ENCODE data around the gene S100A13.

The S100A13 gene

GRCh38 chr1:153659656-153660055 lies 32.4 kb upstream of the S100A13 start:
- Histone ChIP-seq H3K9me3 (ENCODE audit: control insufficient read depth, insufficient read depth, low read length) (no peaks in the 10 kb centered on the region), H3K36me3 (ENCODE audit: control insufficient read depth, insufficient read depth, low read length) (peaks cover 34% of the 10 kb centered on the region), H3K4me1 (ENCODE audit: control insufficient read depth, insufficient read depth, low read length) (peaks cover 2% of the 10 kb centered on the region), H3K9ac (ENCODE audit: low read depth, low read length) (no peak overlapping the region), H3K27me3 (ENCODE audit: control insufficient read depth, insufficient read depth, low read length) (no peaks in the 10 kb centered on the region), H3K4me3 (ENCODE audit: low read depth, low read length) (peak overlapping the region; percentile 86)

- Histone ChIP-seq H3K36me3 (ENCODE audit: control insufficient read depth, insufficient read depth, low read length) (peaks cover 31% of the 10 kb centered on the region), H3K4me3 (ENCODE audit: low read depth, low read length) (peak overlapping the region; percentile 86), H3K9ac (ENCODE audit: low read depth, low read length) (peak overlapping the region; percentile 54), H3K4me1 (ENCODE audit: control insufficient read depth, insufficient read depth, low read length) (peaks cover 2% of the 10 kb centered on the region), H3K9me3 (ENCODE audit: control insufficient read depth, insufficient read depth, low read length) (no peaks in the 10 kb centered on the region), H3K27me3 (ENCODE audit: control insufficient read depth, insufficient read depth, low read length) (no peaks in the 10 kb centered on the region)
Measured at GRCh38 chr1:153659175-153659534, 31.9 kb upstream of the S100A13 start.

- Histone ChIP-seq H3K27me3 (ENCODE audit: control insufficient read depth, insufficient read depth, low read length) (no peaks in the 10 kb centered on the region), H3K4me3 (ENCODE audit: low read depth, low read length) (peak within 1 kb of the TSS; percentile 86), H3K4me1 (ENCODE audit: control insufficient read depth, insufficient read depth, low read length) (peaks cover 2% of the 10 kb centered on the region), H3K9me3 (ENCODE audit: control insufficient read depth, insufficient read depth, low read length) (no peaks in the 10 kb centered on the region), H3K9ac (ENCODE audit: low read depth, low read length) (peak within 1 kb of the TSS; percentile 54), H3K36me3 (ENCODE audit: control insufficient read depth, insufficient read depth, low read length) (peaks cover 27% of the 10 kb centered on the region)
Measured at GRCh38 chr1:153658400-153659174, 31.3 kb upstream of the S100A13 start, which contains the start of gene SNAPIN. Gene SNAPIN (plus strand): TSS chr1:153658703. CDS start chr1:153658744, 41 bp downstream.

- peaks cover 2% of the 10 kb centered on the region for H3K4me1 ChIP-seq (ENCODE audit: control insufficient read depth, insufficient read depth, low read length)
- no peaks in the 10 kb centered on the region for H3K27me3 ChIP-seq (ENCODE audit: control insufficient read depth, insufficient read depth, low read length)
- peaks cover 5% of the 10 kb centered on the region for H3K36me3 ChIP-seq (ENCODE audit: control insufficient read depth, insufficient read depth, low read length)
- no peak overlapping the region for H3K4me3 ChIP-seq (ENCODE audit: low read depth, low read length)
- H3K9me3 ChIP-seq (ENCODE audit: control insufficient read depth, insufficient read depth, low read length): no peaks in the 10 kb centered on the region
- H3K9ac ChIP-seq (ENCODE audit: low read depth, low read length): no peak overlapping the region
Measured at GRCh38 chr1:153655333-153655732, 28.0 kb upstream of the S100A13 start.

- Histone ChIP-seq H3K4me3 (ENCODE audit: low read depth, low read length) (no peak overlapping the region), H3K4me1 (ENCODE audit: control insufficient read depth, insufficient read depth, low read length) (no peaks in the 10 kb centered on the region), H3K27me3 (ENCODE audit: control insufficient read depth, insufficient read depth, low read length) (no peaks in the 10 kb centered on the region), H3K36me3 (ENCODE audit: control insufficient read depth, insufficient read depth, low read length) (no peaks in the 10 kb centered on the region), H3K9ac (ENCODE audit: low read depth, low read length) (no peak overlapping the region), H3K9me3 (ENCODE audit: control insufficient read depth, insufficient read depth, low read length) (no peaks in the 10 kb centered on the region)
Measured at GRCh38 chr1:153652805-153653500, 25.6 kb upstream of the S100A13 start.

GRCh38 chr1:153651771-153652170 lies 24.5 kb upstream of the S100A13 start:
- Histone ChIP-seq H3K4me1 (ENCODE audit: control insufficient read depth, insufficient read depth, low read length) (peaks cover 3% of the 10 kb centered on the region), H3K36me3 (ENCODE audit: control insufficient read depth, insufficient read depth, low read length) (no peaks in the 10 kb centered on the region), H3K4me3 (ENCODE audit: low read depth, low read length) (no peak overlapping the region), H3K27me3 (ENCODE audit: control insufficient read depth, insufficient read depth, low read length) (no peaks in the 10 kb centered on the region), H3K9me3 (ENCODE audit: control insufficient read depth, insufficient read depth, low read length) (no peaks in the 10 kb centered on the region), H3K9ac (ENCODE audit: low read depth, low read length) (no peak overlapping the region)

- Histone ChIP-seq H3K36me3 (ENCODE audit: control insufficient read depth, insufficient read depth, low read length) (peaks cover 13% of the 10 kb centered on the region), H3K9ac (ENCODE audit: low read depth, low read length) (no peak overlapping the region), H3K27me3 (ENCODE audit: control insufficient read depth, insufficient read depth, low read length) (no peaks in the 10 kb centered on the region), H3K9me3 (ENCODE audit: control insufficient read depth, insufficient read depth, low read length) (no peaks in the 10 kb centered on the region), H3K4me3 (ENCODE audit: low read depth, low read length) (no peak overlapping the region), H3K4me1 (ENCODE audit: control insufficient read depth, insufficient read depth, low read length) (peaks cover 3% of the 10 kb centered on the region)
Measured at GRCh38 chr1:153649863-153650235, 22.5 kb upstream of the S100A13 start.

GRCh38 chr1:153649137-153649862 lies 22.0 kb upstream of the S100A13 start:
- Histone ChIP-seq H3K36me3 (ENCODE audit: control insufficient read depth, insufficient read depth, low read length) (peaks cover 13% of the 10 kb centered on the region), H3K4me1 (ENCODE audit: control insufficient read depth, insufficient read depth, low read length) (peaks cover 3% of the 10 kb centered on the region), H3K9me3 (ENCODE audit: control insufficient read depth, insufficient read depth, low read length) (no peaks in the 10 kb centered on the region), H3K4me3 (ENCODE audit: low read depth, low read length) (no peak overlapping the region), H3K27me3 (ENCODE audit: control insufficient read depth, insufficient read depth, low read length) (no peaks in the 10 kb centered on the region), H3K9ac (ENCODE audit: low read depth, low read length) (no peak overlapping the region)

- Histone ChIP-seq H3K36me3 (ENCODE audit: control insufficient read depth, insufficient read depth, low read length) (peaks cover 23% of the 10 kb centered on the region), H3K9ac (ENCODE audit: low read depth, low read length) (no peak overlapping the region), H3K9me3 (ENCODE audit: control insufficient read depth, insufficient read depth, low read length) (no peaks in the 10 kb centered on the region), H3K4me3 (ENCODE audit: low read depth, low read length) (no peak overlapping the region), H3K27me3 (ENCODE audit: control insufficient read depth, insufficient read depth, low read length) (no peaks in the 10 kb centered on the region), H3K4me1 (ENCODE audit: control insufficient read depth, insufficient read depth, low read length) (peaks cover 3% of the 10 kb centered on the region)
Measured at GRCh38 chr1:153648000-153648643, 20.8 kb upstream of the S100A13 start.

- H3K4me3 ChIP-seq (ENCODE audit: low read depth, low read length): no peak overlapping the region
- H3K36me3 ChIP-seq (ENCODE audit: control insufficient read depth, insufficient read depth, low read length): peaks cover 31% of the 10 kb centered on the region
- no peaks in the 10 kb centered on the region for H3K9me3 ChIP-seq (ENCODE audit: control insufficient read depth, insufficient read depth, low read length)
- H3K9ac ChIP-seq (ENCODE audit: low read depth, low read length): no peak overlapping the region
- no peaks in the 10 kb centered on the region for H3K27me3 ChIP-seq (ENCODE audit: control insufficient read depth, insufficient read depth, low read length)
- peaks cover 3% of the 10 kb centered on the region for H3K4me1 ChIP-seq (ENCODE audit: control insufficient read depth, insufficient read depth, low read length)
Measured at GRCh38 chr1:153647346-153647714, 20.0 kb upstream of the S100A13 start.

GRCh38 chr1:153646672-153647345 lies 19.5 kb upstream of the S100A13 start:
- Histone ChIP-seq H3K4me1 (ENCODE audit: control insufficient read depth, insufficient read depth, low read length) (peaks cover 3% of the 10 kb centered on the region), H3K36me3 (ENCODE audit: control insufficient read depth, insufficient read depth, low read length) (peaks cover 36% of the 10 kb centered on the region), H3K9me3 (ENCODE audit: control insufficient read depth, insufficient read depth, low read length) (no peaks in the 10 kb centered on the region), H3K27me3 (ENCODE audit: control insufficient read depth, insufficient read depth, low read length) (no peaks in the 10 kb centered on the region), H3K4me3 (ENCODE audit: low read depth, low read length) (no peak overlapping the region), H3K9ac (ENCODE audit: low read depth, low read length) (no peak overlapping the region)
